Mammary epithelial cell (primary cell): ENCODE results near the gene EDC3.

Experiments used
- CTCF ChIP-seq, 2 donors: IDR thresholded peaks in 1 of 2; conservative IDR thresholded peaks in 1 of 2; 2 replicates each; pipeline ENCODE4 v1.5.1; 2011 to 2012; ENCODE audit warnings: inconsistent platforms in 2 of 2, low read length in 2 of 2, mild to moderate bottlenecking in 2 of 2, control low read depth in 1 of 2, low read depth in 1 of 2; ENCODE audit not compliant: insufficient read depth in 1 of 2; ENCODE audit errors: extremely low read depth in 1 of 2
- EZH2 ChIP-seq: IDR thresholded peaks from 2 replicates; pipeline ENCODE4 v1.6.1; 2012; ENCODE audit warnings: low read length, inconsistent platforms, borderline replicate concordance

- TF ChIP-seq CTCF (conservative IDR thresholded peaks at IDR 0.05 in 1 of 2, IDR thresholded peaks at IDR 0.05 in 1 of 2; ENCODE audit: extremely low read depth in 1 of 2, insufficient read depth in 1 of 2, low read depth in 1 of 2, low read length in 2 of 2) (no peak), EZH2 (no peak)
These were observed 12.9 kb downstream of the EDC3 start for GRCh38 chr15:74682954-74683353.
